Measurements from ENCODE around the gene TRIL. TPM values are rescaled to one million over a fixed set of nuclear protein-coding genes. Genes with fewer than 3 reads are reported as not detected.

The TRIL gene
- total and polyA plus RNA-seq, 2 experiments from 2014 or later: 0.95 to 4.5 TPM

- TF ChIP-seq CTCF (conservative IDR thresholded peaks at IDR 0.05; ENCODE audit: low read depth in 2 of 2): no peak
- no peak for TF ChIP-seq ETS1 (IDR thresholded peaks at IDR 0.05)
- no peak for TF ChIP-seq STAT1 (IDR thresholded peaks at IDR 0.05; ENCODE audit: unreplicated experiment)
- no peak for TF ChIP-seq ZNF114 (CRISPR knock-in tag; IDR thresholded peaks at IDR 0.05)
Observed at GRCh38 chr7:28920424-28920823, 37.7 kb downstream of the TRIL start (continued).

GRCh38 chr7:28919510-28919909 is 38.6 kb downstream of the TRIL start:
- Mint-ChIP-seq H3K4me1 (peaks cover 25% of the 10 kb centered on the region), H3K9me3 (no peaks in the 10 kb centered on the region; the same call in 2 of the 3 replicates), H3K36me3 (ENCODE audit: low read depth) (no peaks in the 10 kb centered on the region), H3K27ac (no peak overlapping the region), H3K27me3 (ENCODE audit: insufficient read depth, low read depth, poor library complexity) (peaks cover 5% of the 10 kb centered on the region), H3K4me3 (no peak overlapping the region)
- Histone ChIP-seq H4K20me1 (replicated peaks; ENCODE audit: insufficient read depth) (no peaks in the 10 kb centered on the region), H3K9me2 (ENCODE audit: insufficient read depth) (no peaks in the 10 kb centered on the region), H3F3A (replicated peaks; ENCODE audit: low read depth) (no peaks in the 10 kb centered on the region), H3K4me1 (ENCODE audit: insufficient read depth) (peaks cover 6% of the 10 kb centered on the region; the same call in 1 of the 2 replicates), H3K36me3 (ENCODE audit: insufficient read depth) (no peaks in the 10 kb centered on the region), H3K27me3 (ENCODE audit: insufficient read depth) (no peaks in the 10 kb centered on the region), H3K79me2 (replicated peaks; ENCODE audit: insufficient read depth) (no peaks in the 10 kb centered on the region), H2AFZ (no peak overlapping the region), H3K27ac (ENCODE audit: low read depth) (no peak overlapping the region), H3K4me3 (no peak overlapping the region), H3K4me2 (no peak overlapping the region)
- ATAC-seq (no peak), DNase-seq (ENCODE audit: low spot score) (no peak)
- TF ChIP-seq ZNF114 (CRISPR knock-in tag; IDR thresholded peaks at IDR 0.05) (no peak), REST (IDR thresholded peaks at IDR 0.05; ENCODE audit: unreplicated experiment) (no peak), EZH2 (IDR thresholded peaks at IDR 0.05; ENCODE audit: low read depth, unreplicated experiment) (no peak), ZNF331 (CRISPR knock-in tag; IDR thresholded peaks at IDR 0.05; ENCODE audit: low read depth) (no peak), CTCF (conservative IDR thresholded peaks at IDR 0.05; ENCODE audit: low read depth in 2 of 2) (no peak), ZNF462 (CRISPR knock-in tag; IDR thresholded peaks at IDR 0.05) (no peak), STAT1 (IDR thresholded peaks at IDR 0.05; ENCODE audit: unreplicated experiment) (no peak), POLR2AphosphoS5 (IDR thresholded peaks at IDR 0.05; ENCODE audit: low read depth) (no peak), EZH2phosphoT487 (IDR thresholded peaks at IDR 0.05; ENCODE audit: unreplicated experiment) (no peak)

Measured in GM23338 (cell line).